Liver (tissue), 9 donors: ENCODE data around the gene IFNA1. TPM values are rescaled to one million over a fixed set of nuclear protein-coding genes. Genes with fewer than 3 reads are reported as not detected.

Experiments used
- DNase-seq: peaks from one replicate; pipeline ENCODE4 v3.0.0-alpha.2; 2017; ENCODE audit warnings: low spot score
- H3K27ac ChIP-seq, 2 donors: one replicate each; pipeline ENCODE4 v1.7.0; 2013; ENCODE audit warnings: inconsistent platforms in 2 of 2, low read length in 2 of 2, control low read depth in 1 of 2, low read depth in 1 of 2, mild to moderate bottlenecking in 1 of 2
- H3K27me3 ChIP-seq, 4 donors: one replicate each; pipeline versions ENCODE4 v1.6.1 to v1.7.0; 2013; ENCODE audit warnings: low read length in 3 of 4, inconsistent platforms in 1 of 4, mild to moderate bottlenecking in 1 of 4, moderate library complexity in 1 of 4; ENCODE audit not compliant: control insufficient read depth in 4 of 4, insufficient read depth in 4 of 4
- H3K36me3 ChIP-seq, 4 donors: one replicate each; pipeline versions ENCODE4 v1.6.1 to v1.7.0; 2013; ENCODE audit warnings: low read length in 3 of 4, mild to moderate bottlenecking in 3 of 4, low read depth in 1 of 4, moderate library complexity in 1 of 4; ENCODE audit not compliant: control insufficient read depth in 4 of 4, insufficient read depth in 3 of 4
- H3K4me1 ChIP-seq, 4 donors: one replicate each; pipeline versions ENCODE4 v1.6.1 to v1.7.0; 2013; ENCODE audit warnings: low read length in 3 of 4, mild to moderate bottlenecking in 3 of 4, moderate library complexity in 1 of 4; ENCODE audit not compliant: control insufficient read depth in 4 of 4, insufficient read depth in 4 of 4
- H3K4me3 ChIP-seq, 3 donors: one replicate each; pipeline versions ENCODE4 v1.6.1 to v1.7.0; 2013; ENCODE audit warnings: low read length in 3 of 3, control low read depth in 1 of 3, low read depth in 1 of 3, mild to moderate bottlenecking in 1 of 3
- H3K9ac ChIP-seq, 2 donors: one replicate each; pipeline ENCODE4 v1.7.0; 2013; ENCODE audit warnings: low read length in 2 of 2, mild to moderate bottlenecking in 2 of 2, moderate library complexity in 2 of 2, control low read depth in 1 of 2, low read depth in 1 of 2
- H3K9me3 ChIP-seq, 4 donors: one replicate each; pipeline versions ENCODE4 v1.6.1 to v1.7.0; 2013; ENCODE audit warnings: low read length in 3 of 4; ENCODE audit not compliant: control insufficient read depth in 4 of 4
- ATF3 ChIP-seq: IDR thresholded peaks from 2 replicates; pipeline ENCODE4 v1.6.1; 2016; ENCODE audit warnings: antibody characterized with exemption
- CTCF ChIP-seq: fragments of 150-350 bp; IDR thresholded peaks from 2 replicates; pipeline ENCODE4 v1.5.1; 2017; ENCODE audit warnings: improper control_type of control experiment, low read depth, low read length; ENCODE audit not compliant: missing input control
- EGR1 ChIP-seq, 2 donors: IDR thresholded peaks; 2 replicates each; pipeline ENCODE4 v1.6.1; 2016 to 2018; ENCODE audit warnings: antibody characterized with exemption in 2 of 2, low read depth in 2 of 2
- FOXA1 ChIP-seq: IDR thresholded peaks from 2 replicates; pipeline ENCODE4 v1.6.1; 2016; ENCODE audit warnings: antibody characterized with exemption
- GABPA ChIP-seq, 2 donors: IDR thresholded peaks in 1 of 2; conservative IDR thresholded peaks in 1 of 2; 2 replicates each; pipeline ENCODE4 v1.6.1; 2016; ENCODE audit warnings: antibody characterized with exemption in 2 of 2, mild to moderate bottlenecking in 1 of 2, moderate library complexity in 1 of 2
- HNF4A ChIP-seq, 2 donors: conservative IDR thresholded peaks; 2 replicates each; pipeline ENCODE4 v1.6.1; 2016; ENCODE audit warnings: antibody characterized with exemption in 2 of 2, mild to moderate bottlenecking in 2 of 2
- MAX ChIP-seq: IDR thresholded peaks from 2 replicates; pipeline ENCODE4 v1.6.1; 2016; ENCODE audit warnings: antibody characterized with exemption
- NR2F2 ChIP-seq: IDR thresholded peaks from 2 replicates; pipeline ENCODE4 v1.6.1; 2016; ENCODE audit warnings: antibody characterized with exemption
- REST ChIP-seq: IDR thresholded peaks from 2 replicates; pipeline ENCODE4 v1.6.1; 2016; ENCODE audit warnings: antibody characterized with exemption, mild to moderate bottlenecking
- SP1 ChIP-seq: IDR thresholded peaks from 2 replicates; pipeline ENCODE4 v1.6.1; 2018; ENCODE audit warnings: antibody characterized with exemption, mild to moderate bottlenecking
- TAF1 ChIP-seq: conservative IDR thresholded peaks from 2 replicates; pipeline ENCODE4 v1.6.1; 2016; ENCODE audit warnings: antibody characterized with exemption, mild to moderate bottlenecking
- YY1 ChIP-seq: IDR thresholded peaks from 2 replicates; pipeline ENCODE4 v1.6.1; 2016; ENCODE audit warnings: antibody characterized with exemption, mild to moderate bottlenecking
- ZBTB33 ChIP-seq: IDR thresholded peaks from 2 replicates; pipeline ENCODE4 v1.6.1; 2016; ENCODE audit warnings: antibody characterized with exemption
- WGBS: extraction: QIAGEN DNeasy Blood & Tissue Kit; methylation state at CpG from one replicate; pipeline ENCODE4 v1.1.7; 2013; 5-methylcytosine and 5-hydroxymethylcytosine counted together
- polyA plus RNA-seq, 2 donors: library from polyadenylated mRNA; stranded (reverse) in 1 of 2; unstranded in 1 of 2; fragments of 200-250 nt in 1 of 2; fragments of >200 nt in 1 of 2; fragmentation: Nextera tagmentation in 1 of 2; extraction: Ambion mirVana in 1 of 2; gene quantifications; one replicate each; pipeline versions ENCODE4 v1.2.1 to v1.2.3, GENCODE V29; 2013 to 2015
- total RNA-seq, 2 donors: library from RNA; depleted of rRNA; stranded (reverse); fragments of >200 nt; gene quantifications; one replicate each; pipeline ENCODE4 v1.2.3, GENCODE V29; 2014
- donor health status: healthy.
- donor health status: healthy.
- donor health status: healthy.
- donor health status: healthy.
- donor health status: healthy.

IFNA1 gene
- total and polyA plus RNA-seq, 4 donors, result not detected

- Histone ChIP-seq H3K4me3 (no peak overlapping the region), H3K9ac (no peak overlapping the region), H3K36me3 (no peaks in the 10 kb centered on the region), H3K4me1 (no peaks in the 10 kb centered on the region), H3K27ac (no peak overlapping the region), H3K9me3 (no peaks in the 10 kb centered on the region), H3K27me3 (peaks cover 0 to 3% (median 0%) of the 10 kb centered on the region in 4 donors)
- TF ChIP-seq YY1, result no peak
- TF ChIP-seq SP1, result no peak
- no peak for TF ChIP-seq EGR1 (IDR thresholded peaks at IDR 0.05; ENCODE audit: low read depth in 2 of 2)
- no peak for TF ChIP-seq ATF3
- no peak for TF ChIP-seq REST
- no peak for TF ChIP-seq ZBTB33
- no peak for TF ChIP-seq NR2F2
- TF ChIP-seq FOXA1, result no peak
- TF ChIP-seq TAF1, result no peak
- TF ChIP-seq GABPA (IDR thresholded peaks at IDR 0.05 in 1 of 2, conservative IDR thresholded peaks at IDR 0.05 in 1 of 2), result no peak
- TF ChIP-seq HNF4A (conservative IDR thresholded peaks at IDR 0.05), result no peak
- TF ChIP-seq CTCF, result no peak
- DNase-seq, result no peak
- 79% methylated on average over 2 of the region's 2 CpGs for WGBS
Measured at GRCh38 chr9:21477466-21477865, 37.2 kb downstream of the IFNA1 start.

GRCh38 chr9:21479152-21479702 lies 39.0 kb downstream of the IFNA1 start:
- no peak for TF ChIP-seq MAX
- WGBS, result 61% methylated on average over 8 of the region's 8 CpGs
- no peaks in the 10 kb centered on the region for H3K36me3 ChIP-seq

More at GRCh38 chr9:21479152-21479702, 39.0 kb downstream of the IFNA1 start:
- Histone ChIP-seq H3K4me1 (no peaks in the 10 kb centered on the region), H3K4me3 (no peak overlapping the region), H3K9ac (no peak overlapping the region), H3K9me3 (no peaks in the 10 kb centered on the region), H3K27me3 (peaks cover 0 to 3% (median 0%) of the 10 kb centered on the region in 4 donors), H3K27ac (no peak overlapping the region)
- DNase-seq, result no peak
